Measurements from ENCODE around the gene SERPIND1.
"Not testable (repeated sequence)": the region's sequence is repeated elsewhere in the genome, so short reads cannot be mapped to it uniquely, and the experiment has no call there.

SERPIND1 gene

GRCh38 chr22:20747223-20747622, 26.7 kb upstream of the SERPIND1 start:
- no peak for DNase-seq

- no peak for DNase-seq
These were observed 25.8 kb upstream of the SERPIND1 start for GRCh38 chr22:20748082-20748481.

DNA sequence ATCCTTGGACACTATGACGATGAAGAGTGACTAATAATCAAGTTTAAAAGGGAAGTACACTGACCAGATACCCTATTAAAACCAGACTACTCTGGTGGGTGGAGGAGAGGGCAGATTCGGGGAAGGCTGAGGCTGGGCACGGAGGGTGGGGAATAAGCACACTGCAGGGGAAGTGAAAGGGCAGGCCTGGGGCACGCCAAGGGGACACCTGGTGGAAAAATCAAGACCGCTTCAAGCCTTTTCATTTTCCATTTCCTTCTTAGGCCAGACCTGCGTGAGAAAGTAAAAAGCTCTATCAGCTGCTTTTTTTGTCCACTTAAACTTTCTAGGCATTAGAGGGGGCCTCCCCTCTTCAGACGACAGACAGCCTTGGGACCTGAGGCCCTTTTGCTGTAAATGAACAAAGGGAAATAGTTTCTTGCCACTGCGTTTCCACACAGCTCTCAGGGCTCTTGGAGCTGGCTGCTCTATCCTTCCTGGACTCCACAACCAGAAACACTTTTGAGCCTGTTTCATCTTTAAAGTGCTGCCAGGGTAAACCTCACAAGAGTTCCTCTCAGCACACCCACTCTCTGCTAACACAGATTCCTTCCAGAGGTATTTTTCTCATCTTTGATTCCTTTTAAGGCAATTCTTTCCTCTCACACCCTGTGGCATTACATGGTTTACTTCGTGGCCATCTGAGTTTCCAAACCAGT, 25.0 kb upstream of the SERPIND1 start:
- no peak for DNase-seq

DNA sequence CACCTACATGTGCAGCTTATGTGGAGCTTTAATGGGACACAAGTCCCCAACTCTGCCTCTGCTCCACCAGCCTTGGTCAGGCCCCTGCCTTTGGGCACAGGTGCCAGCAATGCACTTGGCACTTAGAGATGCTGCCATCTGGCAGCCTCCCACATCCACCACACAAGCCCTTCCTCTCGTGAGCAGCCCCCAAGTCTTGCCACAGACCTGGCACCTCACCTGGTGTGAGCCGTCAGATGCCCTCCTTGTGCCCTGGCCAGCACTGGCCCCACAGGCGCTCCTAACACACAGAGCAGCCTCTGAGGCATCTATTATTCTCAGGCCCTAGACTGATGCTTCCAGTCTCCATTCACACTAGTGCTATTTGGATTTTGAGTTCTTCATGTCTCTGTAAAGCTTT, 24.5 kb upstream of the SERPIND1 start:
- no peak for DNase-seq

DNA sequence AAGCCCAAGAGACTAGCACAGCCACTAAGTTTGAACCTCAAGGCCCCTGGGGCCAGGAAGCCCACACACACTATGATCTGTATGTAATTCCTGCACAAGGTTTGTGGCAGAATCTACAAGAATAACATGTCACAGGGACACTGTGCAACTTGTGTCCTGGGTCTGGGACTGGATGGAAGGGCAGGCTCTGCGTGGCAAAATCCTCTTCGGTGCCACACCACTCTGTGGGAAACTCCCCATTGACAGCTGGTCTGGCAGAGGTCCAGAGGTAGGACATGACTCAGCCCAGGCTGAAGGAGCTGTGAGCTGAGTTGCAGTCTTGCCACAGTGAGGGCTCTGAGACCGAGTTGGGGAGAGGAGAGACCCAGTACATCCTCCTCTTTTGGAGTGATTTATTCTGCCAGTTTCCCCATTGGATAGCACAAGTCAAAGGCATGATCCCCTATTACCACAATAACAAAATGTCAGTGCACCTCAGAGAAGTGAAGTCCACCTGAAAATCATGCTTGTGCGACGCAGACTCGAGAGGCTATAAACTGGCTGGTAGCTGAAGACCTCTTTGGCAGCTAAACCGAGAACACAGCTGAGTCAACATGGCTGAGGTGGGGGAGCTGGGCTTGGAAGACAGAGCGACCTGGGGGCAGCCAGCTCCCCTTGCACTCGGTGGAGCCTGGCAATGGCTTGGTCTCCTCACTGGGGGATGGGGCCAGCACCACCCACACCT, 23.3 kb upstream of the SERPIND1 start:
- DNase-seq, result peak in 1 of 2 experiments; percentile 7

DNA sequence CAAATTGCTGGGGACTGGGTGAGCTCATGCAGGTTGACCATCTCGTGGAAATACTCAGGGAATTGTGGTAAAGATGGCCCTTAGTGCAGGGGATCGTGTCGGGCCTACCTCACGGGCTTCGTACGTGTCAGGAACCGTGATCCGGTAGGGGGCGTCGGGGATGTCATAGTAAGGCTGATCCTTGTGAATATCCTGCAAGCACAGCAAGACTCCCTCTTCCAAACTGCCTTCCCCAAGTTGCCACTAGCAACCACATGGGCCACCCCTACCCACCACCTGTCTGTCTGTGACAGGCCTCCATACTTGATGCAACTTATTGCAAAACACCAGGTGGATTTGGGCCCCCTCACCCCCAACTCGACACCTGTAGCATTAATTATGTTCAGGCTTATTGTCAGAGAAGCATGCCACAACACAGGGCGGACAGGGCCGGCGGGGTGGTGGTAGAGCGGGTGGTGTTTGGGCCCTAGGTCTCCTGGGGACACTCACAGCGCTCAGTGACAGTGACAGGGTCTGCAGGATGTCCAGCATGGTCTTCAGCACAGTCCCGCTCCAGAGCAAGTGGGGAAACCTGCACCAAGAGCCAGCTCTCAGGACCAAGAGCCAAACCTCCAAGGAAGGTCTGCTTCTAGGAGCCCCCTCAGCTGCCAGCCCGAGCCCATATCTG, 22.6 kb upstream of the SERPIND1 start:
- no peak for DNase-seq

DNA sequence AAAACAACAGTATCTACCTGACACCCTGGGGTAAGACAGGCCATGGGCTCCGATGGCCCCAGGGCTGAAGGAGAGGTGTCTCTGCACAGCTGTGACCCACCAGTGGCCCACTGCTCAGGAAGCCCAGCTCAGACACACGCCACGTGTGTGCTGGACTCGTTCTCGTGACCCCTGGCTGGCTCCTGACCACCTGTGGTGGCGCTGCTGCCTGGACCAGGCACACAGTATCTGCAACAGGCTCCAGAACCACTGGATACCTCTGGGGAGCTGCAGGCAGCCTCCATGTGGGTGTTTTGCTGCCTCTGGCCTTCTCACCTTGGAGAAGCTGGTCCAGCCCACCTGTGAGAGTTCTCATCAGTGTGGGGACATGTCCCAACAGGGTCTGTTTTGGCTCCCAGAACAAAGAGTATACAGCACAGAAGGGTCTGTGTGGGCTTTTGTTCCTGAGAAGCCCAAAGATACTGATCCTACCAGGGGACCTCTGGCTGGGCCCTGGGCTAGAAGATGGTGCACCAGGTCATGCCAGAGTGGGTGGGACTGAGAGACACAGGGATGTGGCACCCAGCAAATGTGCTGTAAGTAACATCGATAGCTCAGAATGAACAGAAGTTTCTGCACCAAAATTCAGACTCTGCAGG, 21.7 kb upstream of the SERPIND1 start:
- DNase-seq, result no peak

DNA sequence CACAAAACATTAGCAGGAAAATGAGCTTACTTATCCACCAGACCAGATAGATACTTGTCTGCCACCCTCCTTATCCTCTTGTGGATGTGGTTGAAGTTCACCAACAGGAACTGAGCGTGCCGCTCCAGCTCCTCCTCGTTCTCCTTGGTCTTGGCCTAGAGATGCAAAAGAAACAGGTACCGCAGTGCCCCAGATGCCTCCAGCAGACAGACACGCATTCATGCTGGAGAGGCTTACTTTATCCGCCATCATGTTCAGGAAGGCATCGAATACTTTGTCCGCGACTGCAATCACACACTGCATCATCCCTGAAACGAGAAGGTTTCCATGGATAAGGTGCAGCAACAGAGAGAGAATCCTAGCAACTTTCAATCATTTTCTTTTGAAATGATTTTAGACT, 21.0 kb upstream of the SERPIND1 start:
- DNase-seq, result no peak

DNA sequence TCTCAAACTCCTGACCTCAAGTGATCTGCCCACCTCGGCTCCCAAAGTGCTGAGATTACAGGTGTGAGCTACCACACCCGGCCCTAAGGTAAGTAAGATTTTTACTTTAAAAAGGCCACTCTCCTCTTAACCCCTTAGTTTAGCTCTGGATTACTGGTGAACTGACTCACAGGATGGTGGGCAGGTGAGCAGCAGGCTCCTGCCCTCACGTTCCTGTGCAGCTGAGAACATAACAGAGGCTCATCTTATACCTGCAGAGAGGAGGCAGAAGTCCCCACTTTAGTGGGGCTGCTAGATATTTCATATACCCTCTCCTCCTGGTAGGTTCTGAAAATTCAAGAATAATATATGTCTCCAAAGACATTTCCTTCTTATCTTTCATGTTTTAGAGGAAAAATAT, 17.1 kb upstream of the SERPIND1 start:
- DNase-seq, result no peak

DNA sequence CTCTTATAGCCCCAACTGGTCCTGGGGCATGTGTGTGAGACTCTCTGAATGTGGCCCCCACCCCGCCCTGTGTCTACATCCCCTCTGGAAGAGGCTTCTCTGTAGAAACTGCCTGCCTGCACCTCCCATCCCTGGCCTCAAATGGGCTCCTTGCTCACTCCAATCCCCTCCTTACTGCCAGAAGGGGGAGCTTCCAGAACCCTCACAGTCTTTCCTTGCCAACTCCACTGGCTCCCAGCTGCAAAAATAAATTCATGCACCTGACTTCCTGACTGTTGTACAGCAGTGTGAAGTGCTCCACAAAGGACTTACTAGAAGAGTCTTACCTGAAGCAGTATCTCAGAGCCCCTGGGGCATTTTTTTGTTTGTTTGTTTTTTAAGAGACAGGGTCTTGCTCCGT, 15.2 kb upstream of the SERPIND1 start:
- no peak for DNase-seq

GRCh38 chr22:20760084-20760483, 13.8 kb upstream of the SERPIND1 start:
- no peak for DNase-seq

DNA sequence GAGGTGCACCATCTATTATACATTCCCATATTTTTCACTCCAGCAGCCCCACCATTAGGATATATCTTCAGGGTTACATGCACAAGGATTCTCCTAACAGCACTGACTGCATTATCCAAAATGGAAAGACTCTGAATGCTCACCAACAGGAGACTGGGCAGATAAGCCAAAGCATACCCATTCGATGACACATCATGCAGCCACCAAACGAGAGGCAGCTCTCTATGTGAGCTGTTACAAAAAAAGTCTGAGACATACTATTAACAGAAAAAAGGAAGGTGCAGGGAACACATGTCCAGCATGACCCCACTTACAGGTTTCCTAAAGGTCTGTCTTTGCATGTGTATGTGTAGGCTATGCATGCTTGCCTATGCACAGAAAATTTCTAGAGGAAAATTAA, 12.4 kb upstream of the SERPIND1 start:
- DNase-seq, result no peak

GRCh38 chr22:20762233-20762796, 11.6 kb upstream of the SERPIND1 start:
- no peak for DNase-seq

DNA sequence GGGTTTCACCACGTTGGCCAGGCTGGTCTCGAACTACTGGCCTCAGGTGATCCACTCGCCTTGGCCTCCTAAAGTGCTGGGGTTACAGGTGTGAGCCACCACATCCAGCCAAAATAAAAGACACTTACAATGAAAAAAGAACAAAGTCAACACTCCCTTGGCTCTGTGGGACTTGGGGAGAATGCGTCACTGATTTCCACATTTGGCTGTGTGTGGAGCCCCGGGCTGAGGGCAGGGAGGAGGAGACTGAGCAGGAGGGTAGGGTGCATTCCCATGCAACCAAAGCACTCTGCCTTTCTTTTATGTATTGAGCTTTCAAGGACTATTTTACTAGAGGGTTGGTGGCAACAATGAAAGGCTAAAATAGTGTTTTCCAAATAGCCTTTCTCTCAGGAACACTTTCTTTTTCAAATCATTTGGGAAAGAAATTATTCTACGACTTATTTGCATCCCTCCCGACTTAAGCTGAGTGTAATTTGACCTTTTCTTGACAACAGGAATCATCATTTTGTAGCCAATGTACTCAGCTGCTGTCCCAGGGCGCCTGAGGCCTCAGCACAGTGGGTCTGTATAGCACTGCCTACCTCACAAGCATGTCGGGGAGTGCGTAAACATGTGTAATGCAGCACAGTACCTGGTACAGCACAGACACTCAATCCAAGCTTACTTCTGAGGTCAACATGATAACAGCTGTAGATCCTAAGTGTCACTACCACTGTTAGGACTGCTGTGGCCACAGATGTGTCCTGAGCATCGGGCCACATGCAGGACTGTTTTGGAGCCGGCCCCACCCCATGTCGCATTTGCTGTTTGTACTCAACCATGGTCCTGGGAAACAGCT, 10.1 kb upstream of the SERPIND1 start:
- no peak for DNase-seq

DNA sequence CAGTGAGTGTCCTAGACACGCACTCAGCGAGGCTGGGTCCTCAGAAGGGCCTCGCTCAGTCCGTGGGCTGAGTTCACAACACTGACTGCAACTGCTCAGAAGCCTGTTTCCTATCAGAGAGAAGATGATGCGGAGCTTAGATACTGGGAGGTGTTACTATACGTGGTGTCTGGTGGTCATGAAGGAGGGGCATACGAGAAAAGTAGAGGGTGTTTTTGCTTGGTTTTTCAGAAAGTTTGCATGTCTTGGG, 9.5 kb upstream of the SERPIND1 start:
- no peak for DNase-seq

DNA sequence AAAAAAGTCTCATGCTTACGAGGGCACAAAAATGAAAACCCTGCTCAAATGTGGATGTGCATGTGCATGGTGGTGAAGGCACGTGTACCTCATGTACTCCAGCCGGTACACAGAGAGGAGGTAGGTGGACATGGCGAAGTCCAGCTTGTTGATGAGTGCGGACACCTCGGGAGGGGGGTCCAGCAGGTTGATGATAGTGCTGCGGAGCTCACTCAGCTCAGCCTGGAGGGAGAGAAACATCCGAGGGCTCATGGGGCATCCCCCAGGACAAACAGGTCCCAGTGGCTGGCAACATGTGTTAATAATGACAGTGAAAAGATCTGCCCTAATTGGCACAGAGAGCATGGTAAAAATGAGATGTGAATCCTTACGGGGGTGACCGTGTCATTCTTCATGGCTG, 9.2 kb upstream of the SERPIND1 start:
- DNase-seq, result no peak

DNA sequence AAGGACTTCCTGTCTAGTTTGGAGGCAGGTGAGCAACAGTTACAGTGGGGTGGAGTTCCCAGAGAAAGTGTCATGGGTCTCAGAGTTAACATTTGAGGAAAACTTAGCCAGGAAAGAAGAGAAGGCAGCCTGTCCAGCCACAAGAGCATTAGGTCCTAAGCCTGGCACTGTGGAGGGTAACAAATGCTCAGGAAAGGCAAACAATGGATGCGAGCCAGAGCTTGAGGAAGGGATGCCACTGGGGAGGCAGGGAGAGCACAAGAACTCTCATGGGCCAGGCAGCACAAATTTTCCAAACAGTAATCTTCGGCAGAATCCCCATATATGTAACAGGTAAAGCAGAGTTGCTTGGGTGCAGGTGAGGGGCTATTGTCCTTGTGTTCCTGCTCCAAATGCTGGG, 8.0 kb upstream of the SERPIND1 start:
- DNase-seq, result no peak

GRCh38 chr22:20766530-20766929, 7.4 kb upstream of the SERPIND1 start:
- DNase-seq, result no peak

DNA sequence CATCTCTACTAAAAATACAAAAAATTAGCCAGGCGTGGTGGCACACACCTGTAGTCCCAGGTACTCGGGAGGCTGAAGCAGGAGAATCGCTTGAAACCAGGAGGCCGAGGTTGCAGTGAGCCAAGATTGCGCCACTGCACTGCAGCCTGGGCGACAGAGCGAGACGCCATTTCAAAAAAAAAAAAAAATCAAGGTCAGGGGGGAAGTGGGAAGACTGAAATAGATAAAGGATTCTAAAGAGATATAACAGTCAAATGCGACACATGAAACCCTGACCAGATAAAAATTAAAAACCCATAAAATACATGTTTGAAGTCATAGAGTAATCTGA, 4.5 kb upstream of the SERPIND1 start:
- DNase-seq, result not testable (repeated sequence)

DNA sequence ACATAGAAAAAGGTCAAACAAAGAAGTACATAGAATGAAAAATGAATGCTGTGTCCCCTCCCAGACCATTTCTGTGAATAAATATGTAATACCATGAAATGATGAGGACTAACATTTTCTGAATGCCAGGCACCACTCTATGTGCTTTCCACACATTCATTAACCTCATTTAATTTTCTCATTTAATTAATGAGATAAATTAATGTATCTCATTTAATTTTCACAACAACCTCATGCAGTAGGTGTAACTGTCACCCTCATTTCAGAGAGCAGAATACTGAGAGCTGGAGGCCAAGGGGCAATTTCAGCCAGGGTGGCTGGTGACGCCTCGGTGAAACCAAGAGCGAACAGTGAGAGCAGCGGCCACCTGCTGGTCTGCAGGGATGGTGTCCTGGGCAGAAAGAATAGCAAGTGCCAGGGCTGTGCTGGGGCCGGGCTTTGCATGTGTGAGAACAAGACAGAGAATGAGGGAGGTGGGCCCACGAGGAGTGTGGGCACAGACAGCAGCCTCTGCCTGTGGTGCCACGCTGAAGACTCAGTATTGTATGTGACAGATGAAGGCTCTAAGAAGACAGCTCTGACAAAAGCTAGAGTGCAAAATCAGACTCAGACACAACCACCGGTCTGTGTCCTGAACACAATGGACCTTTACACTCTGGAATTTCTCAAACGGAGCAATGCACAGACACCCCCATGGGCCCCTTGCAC, 1.8 kb upstream of the SERPIND1 start:
- no peak for DNase-seq

DNA sequence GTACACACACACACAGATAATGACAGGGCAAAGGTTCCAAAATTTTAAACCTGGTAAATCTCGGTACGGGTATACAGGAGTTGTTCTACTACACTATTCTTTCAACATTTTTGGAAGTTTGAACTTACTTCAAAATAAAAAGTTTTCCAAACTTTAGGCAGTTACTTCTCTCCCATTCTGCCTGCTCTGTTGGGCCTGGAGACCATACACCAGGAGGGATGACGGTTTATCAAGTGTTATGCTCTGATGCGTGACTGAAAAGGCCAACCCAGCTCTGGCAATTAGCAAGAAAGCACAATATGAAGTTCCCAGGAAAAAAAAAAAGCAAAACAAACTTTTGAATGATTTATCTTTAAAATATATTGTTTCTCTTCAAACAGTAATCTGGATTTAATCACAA, 969 bp downstream of the SERPIND1 start:
- no peak for DNase-seq

GRCh38 chr22:20775342-20775895, 1.5 kb downstream of the SERPIND1 start:
- no peak for DNase-seq

All from SW 1271 (cell line).